Measurements from ENCODE around the gene ADIG.

Gene ADIG

DNA sequence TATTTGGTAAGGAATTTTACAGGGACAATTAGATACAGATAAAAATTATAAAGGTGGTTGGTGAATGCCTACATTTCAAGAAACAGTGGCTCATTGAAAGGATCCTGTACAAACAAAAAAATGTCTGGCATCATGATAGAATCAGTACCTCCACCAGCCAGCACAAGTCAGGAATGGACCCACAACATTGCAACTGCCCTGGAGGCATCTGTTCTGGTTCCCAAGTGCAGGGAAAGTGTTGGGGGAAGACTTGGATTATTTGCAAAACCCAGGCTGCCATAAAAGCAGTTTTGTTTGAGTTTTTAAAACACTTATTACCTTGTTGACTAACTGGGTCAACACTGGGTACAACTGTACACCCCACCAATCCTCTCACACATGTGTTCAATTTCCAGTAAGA lies 44.9 kb downstream of the ADIG start:
- Histone ChIP-seq H3K4me2 (ENCODE audit: low read depth, low read length) (no peak overlapping the region), H3K4me3 (ENCODE audit: low read length) (no peak overlapping the region), H4K20me1 (ENCODE audit: insufficient read depth, low read length) (no peaks in the 10 kb centered on the region), H3K9ac (ENCODE audit: low read length) (no peak overlapping the region), H3K9me2 (replicated peaks; ENCODE audit: insufficient read depth, low read length) (no peaks in the 10 kb centered on the region), H3F3A (ENCODE audit: insufficient read depth, low read length) (no peaks in the 10 kb centered on the region), H3K9me3 (replicated peaks; ENCODE audit: insufficient read depth, low read length) (no peaks in the 10 kb centered on the region), H3K4me1 (ENCODE audit: low read length) (no peaks in the 10 kb centered on the region), H3K79me2 (ENCODE audit: low read length) (no peaks in the 10 kb centered on the region), H2AFZ (ENCODE audit: low read length) (no peak overlapping the region), H3K27ac (ENCODE audit: low read length) (no peak overlapping the region), H3K27me3 (replicated peaks; ENCODE audit: insufficient read depth, low read length) (no peaks in the 10 kb centered on the region), H3K36me3 (replicated peaks; ENCODE audit: insufficient read depth, low read length) (no peaks in the 10 kb centered on the region)
- no peak for DNase-seq
- TF ChIP-seq EZH2phosphoT487 (IDR thresholded peaks at IDR 0.05; ENCODE audit: low read length) = no peak
- no peak for TF ChIP-seq EZH2 (optimal IDR thresholded peaks at IDR 0.05; ENCODE audit: low read depth, low read length)
- TF ChIP-seq, protein P1, sequence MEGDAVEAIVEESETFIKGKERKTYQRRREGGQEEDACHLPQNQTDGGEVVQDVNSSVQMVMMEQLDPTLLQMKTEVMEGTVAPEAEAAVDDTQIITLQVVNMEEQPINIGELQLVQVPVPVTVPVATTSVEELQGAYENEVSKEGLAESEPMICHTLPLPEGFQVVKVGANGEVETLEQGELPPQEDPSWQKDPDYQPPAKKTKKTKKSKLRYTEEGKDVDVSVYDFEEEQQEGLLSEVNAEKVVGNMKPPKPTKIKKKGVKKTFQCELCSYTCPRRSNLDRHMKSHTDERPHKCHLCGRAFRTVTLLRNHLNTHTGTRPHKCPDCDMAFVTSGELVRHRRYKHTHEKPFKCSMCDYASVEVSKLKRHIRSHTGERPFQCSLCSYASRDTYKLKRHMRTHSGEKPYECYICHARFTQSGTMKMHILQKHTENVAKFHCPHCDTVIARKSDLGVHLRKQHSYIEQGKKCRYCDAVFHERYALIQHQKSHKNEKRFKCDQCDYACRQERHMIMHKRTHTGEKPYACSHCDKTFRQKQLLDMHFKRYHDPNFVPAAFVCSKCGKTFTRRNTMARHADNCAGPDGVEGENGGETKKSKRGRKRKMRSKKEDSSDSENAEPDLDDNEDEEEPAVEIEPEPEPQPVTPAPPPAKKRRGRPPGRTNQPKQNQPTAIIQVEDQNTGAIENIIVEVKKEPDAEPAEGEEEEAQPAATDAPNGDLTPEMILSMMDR (IDR thresholded peaks at IDR 0.05; ENCODE audit: low read length) = no peak

DNA sequence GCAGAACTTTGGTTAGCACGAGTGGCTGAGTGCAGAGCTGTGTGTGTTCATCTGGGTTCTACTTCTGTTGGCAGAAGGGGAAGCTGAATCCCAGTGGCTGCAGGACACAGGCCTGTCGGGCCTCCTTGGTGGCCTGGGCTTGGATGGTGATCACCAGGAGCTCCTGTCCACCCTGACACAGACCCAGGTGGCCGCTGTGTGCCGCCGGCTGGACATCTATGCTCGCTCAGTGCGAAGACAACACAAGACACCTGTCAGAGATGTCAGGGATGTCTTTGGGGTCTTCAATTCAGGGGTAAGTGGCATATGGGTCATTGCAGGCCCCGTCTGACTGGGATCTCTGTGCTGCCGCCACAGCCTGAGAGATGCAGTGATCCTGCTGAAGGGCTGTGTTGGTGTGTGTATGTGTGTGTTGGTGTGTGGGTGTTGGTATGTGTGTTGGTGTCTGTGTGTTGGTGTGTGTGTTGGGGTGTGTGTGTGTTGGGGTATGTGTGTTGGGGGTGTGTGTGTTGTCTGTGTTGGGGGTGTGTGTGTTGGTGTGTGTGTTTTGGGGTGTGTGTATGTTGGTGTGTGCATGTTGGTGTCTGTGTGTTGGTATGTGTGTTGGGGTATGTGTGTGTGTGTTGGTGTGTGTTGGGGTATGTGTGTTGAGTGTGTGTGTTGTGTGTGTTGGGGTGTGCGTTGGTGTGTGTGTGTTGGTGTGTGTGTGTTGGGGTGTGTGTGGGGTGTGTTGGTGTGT lies 46.1 kb downstream of the ADIG start:
- no peak overlapping the region for H2AFZ ChIP-seq (ENCODE audit: low read length)
- no peaks in the 10 kb centered on the region for H3K9me2 ChIP-seq (replicated peaks; ENCODE audit: insufficient read depth, low read length)
- no peak overlapping the region for H3K4me3 ChIP-seq (ENCODE audit: low read length)
- H3K79me2 ChIP-seq (ENCODE audit: low read length) = no peaks in the 10 kb centered on the region
- H3K27ac ChIP-seq (ENCODE audit: low read length) = no peak overlapping the region
- no peak overlapping the region for H3K4me2 ChIP-seq (ENCODE audit: low read depth, low read length)
- H3K9ac ChIP-seq (ENCODE audit: low read length) = no peak overlapping the region
- no peaks in the 10 kb centered on the region for H3K9me3 ChIP-seq (replicated peaks; ENCODE audit: insufficient read depth, low read length)
- TF ChIP-seq EZH2phosphoT487 (IDR thresholded peaks at IDR 0.05; ENCODE audit: low read length) (no peak), EZH2 (optimal IDR thresholded peaks at IDR 0.05; ENCODE audit: low read depth, low read length) (no peak)
- TF ChIP-seq, protein P1 (IDR thresholded peaks at IDR 0.05; ENCODE audit: low read length) = no peak
- no peaks in the 10 kb centered on the region for H4K20me1 ChIP-seq (ENCODE audit: insufficient read depth, low read length)
- no peak for DNase-seq
- no peaks in the 10 kb centered on the region for H3F3A ChIP-seq (ENCODE audit: insufficient read depth, low read length)
- H3K36me3 ChIP-seq (replicated peaks; ENCODE audit: insufficient read depth, low read length) = no peaks in the 10 kb centered on the region
- no peaks in the 10 kb centered on the region for H3K27me3 ChIP-seq (replicated peaks; ENCODE audit: insufficient read depth, low read length)
- no peaks in the 10 kb centered on the region for H3K4me1 ChIP-seq (ENCODE audit: low read length)

DNA sequence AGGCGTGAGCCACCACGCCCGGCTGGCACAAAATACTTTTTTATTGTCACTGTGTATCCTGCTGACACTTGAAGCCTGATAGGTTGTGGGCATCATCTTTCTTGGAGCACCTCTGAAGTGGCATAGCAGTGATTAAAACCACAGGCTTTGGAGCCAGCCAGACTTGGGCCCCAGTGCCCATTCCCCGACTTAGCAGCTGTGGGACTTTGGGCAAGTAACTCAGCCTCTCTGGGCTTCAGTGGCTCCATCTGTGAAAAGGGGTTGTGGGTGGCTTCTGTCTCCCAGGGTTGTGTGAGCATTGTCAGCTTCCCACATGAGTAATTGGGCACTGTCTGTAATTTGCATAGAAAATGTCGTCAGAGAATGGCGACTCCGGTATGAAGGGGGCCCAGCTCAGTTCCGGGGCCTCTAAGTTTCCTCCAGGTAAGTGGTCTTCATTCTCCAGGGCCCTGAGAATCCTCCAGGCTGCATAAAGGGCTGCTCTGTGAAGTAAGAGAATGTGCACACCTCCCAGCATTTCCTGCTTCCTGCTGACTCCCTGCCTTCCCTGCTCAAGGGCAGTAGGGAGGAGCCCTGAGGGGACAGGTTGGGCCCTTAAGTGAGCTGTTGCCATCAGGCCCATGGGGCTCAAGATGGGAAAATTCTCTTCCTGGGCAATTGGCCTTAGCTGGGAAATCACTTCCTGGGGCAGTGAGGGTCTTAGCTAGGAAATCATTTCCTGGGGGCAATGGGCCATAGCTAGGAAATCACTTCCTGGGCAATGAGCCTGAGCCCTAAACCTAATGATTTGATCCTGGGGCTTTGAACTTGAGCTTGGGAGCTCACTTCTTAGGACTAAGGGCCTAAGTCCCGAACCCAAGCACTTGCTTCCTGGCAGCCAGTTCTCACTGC lies 47.8 kb downstream of the ADIG start:
- H3K9me3 ChIP-seq (replicated peaks; ENCODE audit: insufficient read depth, low read length) = no peaks in the 10 kb centered on the region
- H3K4me3 ChIP-seq (ENCODE audit: low read length) = no peak overlapping the region
- H3K36me3 ChIP-seq (replicated peaks; ENCODE audit: insufficient read depth, low read length) = no peaks in the 10 kb centered on the region
- H3K4me2 ChIP-seq (ENCODE audit: low read depth, low read length) = no peak overlapping the region
- TF ChIP-seq EZH2phosphoT487 (IDR thresholded peaks at IDR 0.05; ENCODE audit: low read length) = no peak
- TF ChIP-seq EZH2 (optimal IDR thresholded peaks at IDR 0.05; ENCODE audit: low read depth, low read length) = no peak
- TF ChIP-seq, protein P1 (IDR thresholded peaks at IDR 0.05; ENCODE audit: low read length) = no peak
- H3K79me2 ChIP-seq (ENCODE audit: low read length) = no peaks in the 10 kb centered on the region
- no peak overlapping the region for H3K9ac ChIP-seq (ENCODE audit: low read length)
- H3K9me2 ChIP-seq (replicated peaks; ENCODE audit: insufficient read depth, low read length) = no peaks in the 10 kb centered on the region
- H3K27me3 ChIP-seq (replicated peaks; ENCODE audit: insufficient read depth, low read length) = no peaks in the 10 kb centered on the region
- no peak overlapping the region for H3K27ac ChIP-seq (ENCODE audit: low read length)
- H2AFZ ChIP-seq (ENCODE audit: low read length) = no peak overlapping the region
- H3F3A ChIP-seq (ENCODE audit: insufficient read depth, low read length) = no peaks in the 10 kb centered on the region
- H3K4me1 ChIP-seq (ENCODE audit: low read length) = no peaks in the 10 kb centered on the region
- no peak for DNase-seq
- no peaks in the 10 kb centered on the region for H4K20me1 ChIP-seq (ENCODE audit: insufficient read depth, low read length)

Data from MM.1S (cell line).